IMR-90 (cell line): ENCODE measurements around the gene GALNT9. TPM values are rescaled to one million over a fixed set of nuclear protein-coding genes. Genes with fewer than 3 reads are reported as not detected.

Source experiments
- ATAC-seq: fragments of 200-7000 bp; cut with Tn5 transposase; 2 replicates; pipeline ENCODE4 v1.9.1; 2020; ENCODE audit warnings: low read depth, mild to moderate bottlenecking, moderate library complexity
- BruUV-seq: library from RNA; stranded (reverse); fragments of 400-500 nt; replicated peaks from 2 replicates; lab custom pipeline; 2021; lab: Mats Ljungman, UMichigan
- CTCF ChIA-PET: fragments of 300-600 bp; formaldehyde crosslinking; extraction: SDS; loops from one replicate; lab custom pipeline; 2021; ENCODE audit warnings: antibody characterized with exemption; lab: Yijun Ruan, JAX
- POLR2A ChIA-PET: fragments of 300-600 bp; sonication (Branson Sonifier 250); formaldehyde crosslinking; loops from one replicate; lab custom pipeline; 2022; ENCODE audit warnings: antibody characterized with exemption; ENCODE audit not compliant: unreplicated experiment; lab: Charles Lee
- DNase-seq: peaks from one replicate; pipeline ENCODE4 v3.0.0; 2013
- H2AFZ ChIP-seq: replicated peaks from 2 replicates; pipeline ENCODE3; 2013; ENCODE audit warnings: low read length, mild to moderate bottlenecking; ENCODE audit not compliant: poor library complexity
- H2AK5ac ChIP-seq: 2 replicates; pipeline ENCODE4 v1.6.1; 2013; ENCODE audit warnings: low read depth, low read length, inconsistent platforms
- H2AK9ac ChIP-seq: replicated peaks from 2 replicates; pipeline ENCODE3; 2013; ENCODE audit warnings: mild to moderate bottlenecking, low read depth, low read length, moderate library complexity; ENCODE audit not compliant: poor library complexity
- H2BK120ac ChIP-seq: 2 replicates; pipeline ENCODE4 v1.6.1; 2013; ENCODE audit warnings: low read depth, low read length, inconsistent platforms
- H2BK15ac ChIP-seq: 3 replicates; pipeline ENCODE4 v1.6.1; 2013; ENCODE audit warnings: low read depth, low read length, inconsistent platforms
- H2BK20ac ChIP-seq: 2 replicates; pipeline ENCODE4 v1.6.1; 2013; ENCODE audit warnings: low read depth, mild to moderate bottlenecking, inconsistent platforms, low read length, moderate library complexity
- H2BK5ac ChIP-seq: 2 replicates; pipeline ENCODE4 v1.6.1; 2013; ENCODE audit warnings: mild to moderate bottlenecking, low read depth, low read length, inconsistent platforms; ENCODE audit not compliant: poor library complexity, severe bottlenecking
- H3K14ac ChIP-seq: replicated peaks from 2 replicates; pipeline ENCODE4 v1.6.1; 2013; ENCODE audit warnings: low read depth, low read length, inconsistent platforms
- H3K18ac ChIP-seq: 2 replicates; pipeline ENCODE4 v1.6.1; 2013; ENCODE audit warnings: low read depth, low read length, control low read depth
- H3K23ac ChIP-seq: 2 replicates; pipeline ENCODE4 v1.6.1; 2013; ENCODE audit warnings: low read depth, low read length, inconsistent platforms
- H3K27ac ChIP-seq: 2 replicates; pipeline ENCODE4 v1.5.1; 2013; ENCODE audit warnings: mild to moderate bottlenecking, control low read depth, low read length; ENCODE audit not compliant: insufficient read depth
- H3K27me3 ChIP-seq: 2 replicates; pipeline ENCODE4 v1.6.1; 2013; ENCODE audit warnings: low read length; ENCODE audit not compliant: control insufficient read depth, insufficient read depth
- H3K36me3 ChIP-seq: 2 replicates; pipeline ENCODE4 v1.6.1; 2013; ENCODE audit warnings: low read length, mixed read lengths; ENCODE audit not compliant: control insufficient read depth, insufficient read depth
- H3K4ac ChIP-seq: 2 replicates; pipeline ENCODE4 v1.6.1; 2013; ENCODE audit warnings: low read depth, low read length, inconsistent platforms
- H3K4me1 ChIP-seq: 2 replicates; pipeline ENCODE4 v1.6.1; 2013; ENCODE audit warnings: low read length, mixed read lengths; ENCODE audit not compliant: control insufficient read depth, insufficient read depth
- H3K4me2 ChIP-seq: 2 replicates; pipeline ENCODE4 v1.6.1; 2013; ENCODE audit warnings: low read depth, mild to moderate bottlenecking, control low read depth, low read length, moderate library complexity
- H3K4me3 ChIP-seq: 2 replicates; pipeline ENCODE4 v1.5.1; 2013; ENCODE audit warnings: low read depth, mild to moderate bottlenecking, control low read depth, low read length, moderate library complexity; ENCODE audit not compliant: insufficient read depth
- H3K56ac ChIP-seq: 2 replicates; pipeline ENCODE4 v1.6.1; 2013; ENCODE audit warnings: low read length, inconsistent platforms; ENCODE audit not compliant: insufficient read depth; ENCODE audit errors: extremely low read depth
- H3K79me1 ChIP-seq, 2 experiments: 2 replicates each; pipeline ENCODE4 v1.6.1; 2013; ENCODE audit warnings: low read length in 2 of 2, inconsistent platforms in 1 of 2, low read depth in 1 of 2
- H3K9ac ChIP-seq: 2 replicates; pipeline ENCODE4 v1.6.1; 2013; ENCODE audit warnings: low read depth, low read length, control low read depth
- H3K9me1 ChIP-seq: 2 replicates; pipeline ENCODE4 v1.6.1; 2013; ENCODE audit warnings: low read length, inconsistent platforms; ENCODE audit not compliant: insufficient read depth
- H3K9me3 ChIP-seq: 2 replicates; pipeline ENCODE4 v1.6.1; 2013; ENCODE audit warnings: low read length; ENCODE audit not compliant: control insufficient read depth, insufficient read depth
- H4K20me1 ChIP-seq: 2 replicates; pipeline ENCODE4 v1.6.1; 2013; ENCODE audit warnings: low read length, inconsistent platforms; ENCODE audit not compliant: insufficient read depth
- H4K5ac ChIP-seq: 2 replicates; pipeline ENCODE4 v1.6.1; 2013; ENCODE audit warnings: mild to moderate bottlenecking, low read depth, low read length, control low read depth
- H4K8ac ChIP-seq, 2 experiments: 2 replicates each; pipeline ENCODE4 v1.6.1; 2013; ENCODE audit warnings: low read depth in 2 of 2, low read length in 2 of 2, control low read depth in 1 of 2, inconsistent platforms in 1 of 2
- H4K91ac ChIP-seq: 2 replicates; pipeline ENCODE4 v1.6.1; 2013; ENCODE audit warnings: low read depth, low read length, inconsistent platforms; ENCODE audit not compliant: insufficient read depth
- BHLHE40 ChIP-seq: fragments of 150-350 bp; IDR thresholded peaks from 2 replicates; pipeline ENCODE4 v1.6.1; 2016; ENCODE audit warnings: mild to moderate bottlenecking, low read depth, low read length
- CEBPB ChIP-seq: IDR thresholded peaks from 2 replicates; pipeline ENCODE4 v1.6.1; 2012; ENCODE audit warnings: low read depth, low read length, improper control_type of control experiment
- CHD1 ChIP-seq: IDR thresholded peaks from 2 replicates; pipeline ENCODE4 v1.6.1; 2012; ENCODE audit warnings: low read depth, low read length, improper control_type of control experiment
- CTCF ChIP-seq: conservative IDR thresholded peaks from 2 replicates; pipeline ENCODE4 v1.5.1; 2012; ENCODE audit warnings: mild to moderate bottlenecking, low read depth, low read length, improper control_type of control experiment
- ELK1 ChIP-seq: fragments of 150-350 bp; IDR thresholded peaks from 2 replicates; pipeline ENCODE4 v1.6.1; 2016; ENCODE audit warnings: low read depth, mild to moderate bottlenecking, low read length, moderate library complexity, borderline replicate concordance
- FOS ChIP-seq: fragments of 150-350 bp; IDR thresholded peaks from 2 replicates; pipeline ENCODE4 v1.6.1; 2016; ENCODE audit warnings: low read depth, low read length
- MAFK ChIP-seq: IDR thresholded peaks from 2 replicates; pipeline ENCODE4 v1.6.1; 2012; ENCODE audit warnings: low read depth, low read length, improper control_type of control experiment
- MAZ ChIP-seq: IDR thresholded peaks from 2 replicates; pipeline ENCODE4 v1.6.1; 2012; ENCODE audit warnings: low read depth, mild to moderate bottlenecking, low read length, improper control_type of control experiment, moderate library complexity, borderline replicate concordance
- MXI1 ChIP-seq: IDR thresholded peaks from 2 replicates; pipeline ENCODE4 v1.6.1; 2012; ENCODE audit warnings: low read depth, mild to moderate bottlenecking, low read length, moderate library complexity, borderline replicate concordance
- NFE2L2 ChIP-seq: fragments of 150-350 bp; IDR thresholded peaks from 2 replicates; pipeline ENCODE4 v1.6.1; 2016; ENCODE audit warnings: low read depth, mild to moderate bottlenecking, low read length
- POLR2A ChIP-seq: IDR thresholded peaks from 2 replicates; pipeline ENCODE4 v1.6.1; 2012; ENCODE audit warnings: mild to moderate bottlenecking, low read depth, low read length
- RAD21 ChIP-seq: IDR thresholded peaks from 2 replicates; pipeline ENCODE4 v1.6.1; 2012; ENCODE audit warnings: low read length, improper control_type of control experiment
- RCOR1 ChIP-seq: IDR thresholded peaks from 2 replicates; pipeline ENCODE4 v1.6.1; 2012; ENCODE audit warnings: mild to moderate bottlenecking, low read length, improper control_type of control experiment; ENCODE audit not compliant: insufficient replicate concordance
- RFX5 ChIP-seq: IDR thresholded peaks from 2 replicates; pipeline ENCODE4 v1.8.0; 2012; ENCODE audit warnings: low read depth, mild to moderate bottlenecking, low read length, moderate library complexity
- SMC3 ChIP-seq: fragments of 150-350 bp; IDR thresholded peaks from 2 replicates; pipeline ENCODE4 v1.6.1; 2016; ENCODE audit warnings: low read depth, mild to moderate bottlenecking, antibody characterized with exemption, low read length, moderate library complexity
- USF2 ChIP-seq: fragments of 150-350 bp; IDR thresholded peaks from 2 replicates; pipeline ENCODE4 v1.6.1; 2017; ENCODE audit warnings: mild to moderate bottlenecking, antibody characterized with exemption, low read length, low read depth
- WGBS, 2 experiments: methylation state at CpG; one replicate each; pipeline versions ENCODE4 v1.1.5 to v1.1.7; 2013; ENCODE audit warnings: missing lambda C conversion rate in 2 of 2; ENCODE audit not compliant: insufficient read length in 1 of 2; ENCODE audit errors: extremely low coverage in 2 of 2; 5-methylcytosine and 5-hydroxymethylcytosine counted together
- dilution Hi-C: fragments of 300-500 bp; cut with HindIII; formaldehyde crosslinking; loops from one replicate; pipeline ENCODE4 v1.14.3; 2018; ENCODE audit warnings: low sequenced_read_pairs; ENCODE audit not compliant: unreplicated experiment
- in situ Hi-C: fragments of 300-500 bp; cut with MboI; formaldehyde crosslinking; loops from 3 replicates; pipeline ENCODE4 v1.14.3; 2019; ENCODE audit warnings: low sequenced_read_pairs, inconsistent platforms, mixed read lengths
- intact Hi-C: fragments of 100-400 bp; cut with micrococcal nuclease; formaldehyde crosslinking; loops from 2 replicates; pipeline ENCODE4 v1.10.0; 2022
- polyA plus RNA-seq, 3 experiments: library from polyadenylated mRNA; depleted of rRNA; stranded (reverse); fragments of >200 nt; gene quantifications; 2 replicates each; pipeline ENCODE4 v1.2.3, GENCODE V29; 2012; ENCODE audit warnings: low replicate concordance in 1 of 3
- total RNA-seq: library from RNA; depleted of rRNA; stranded (reverse); fragments of >200 nt; gene quantifications from 2 replicates; pipeline ENCODE4 v1.2.3, GENCODE V29; 2012

GALNT9 gene
- total and polyA plus RNA-seq, 2 of the 4 experiments (the other 2 are of a cell fraction) = under 0.01 to 0.12 TPM

- no peak overlapping the region for H3K18ac ChIP-seq
- H3K4ac ChIP-seq = no peak overlapping the region
- no peak overlapping the region for H2AFZ ChIP-seq
- no peak overlapping the region for H3K4me2 ChIP-seq
- H3K4me1 ChIP-seq = no peaks in the 10 kb centered on the region
- H2BK20ac ChIP-seq = no peak overlapping the region
- H2AK5ac ChIP-seq = no peak overlapping the region
- H3K9me3 ChIP-seq = peaks cover 12% of the 10 kb centered on the region
- POLR2A ChIA-PET = no interaction called here
- H2AK9ac ChIP-seq = no peak overlapping the region
- ATAC-seq (no peak), DNase-seq (no peak)
- no peak overlapping the region for H2BK15ac ChIP-seq
- H2BK5ac ChIP-seq = no peak overlapping the region
- intact Hi-C loops (no loop called here), in situ Hi-C loops (no loop called here), dilution Hi-C loops (no loop called here)
- TF ChIP-seq NFE2L2 (no peak), POLR2A (no peak), MAZ (no peak), MAFK (no peak), RFX5 (no peak), RAD21 (no peak), MXI1 (no peak), CTCF (no peak), SMC3 (no peak), CHD1 (no peak), FOS (no peak), CEBPB (no peak), USF2 (no peak), BHLHE40 (no peak), RCOR1 (no peak), ELK1 (no peak)
- H2BK120ac ChIP-seq = no peak overlapping the region
- H3K79me1 ChIP-seq = no peaks in the 10 kb centered on the region
- no peak overlapping the region for H3K23ac ChIP-seq
- H3K9me1 ChIP-seq = no peaks in the 10 kb centered on the region
- no peak overlapping the region for H3K9ac ChIP-seq
- no peak overlapping the region for H4K5ac ChIP-seq
- CTCF ChIA-PET = no interaction called here
- H4K91ac ChIP-seq = no peak overlapping the region
- no peaks in the 10 kb centered on the region for H3K36me3 ChIP-seq
- no TSS peak for BruUV-seq
- no peak overlapping the region for H4K8ac ChIP-seq
- 76% methylated on average over 22 of the region's 22 CpGs; no CpG with 5 or more reads in 1 of the 2 experiments for WGBS, 2 experiments
- peaks cover 2% of the 10 kb centered on the region for H3K27me3 ChIP-seq
- no peak overlapping the region for H3K56ac ChIP-seq
- H3K4me3 ChIP-seq = no peak overlapping the region
- no peak overlapping the region for H3K27ac ChIP-seq
- no peak overlapping the region for H3K14ac ChIP-seq
- no peaks in the 10 kb centered on the region for H4K20me1 ChIP-seq
Measured at GRCh38 chr12:132196873-132197390, 132.5 kb downstream of the GALNT9 start.
